Panc1 (cell line): Measurements from ENCODE around the gene IL36RN. TPM values are rescaled to one million over a fixed set of nuclear protein-coding genes. Genes with fewer than 3 reads are reported as not detected.
A peak's percentile ranks its signal among the peaks of the same experiment; 100 is the strongest.

Experiments used
- ATAC-seq: fragments of 200-7000 bp; cut with Tn5 transposase; 2 replicates; pipeline ENCODE4 v1.9.1; 2020; ENCODE audit warnings: mild to moderate bottlenecking, moderate library complexity
- BruUV-seq: library from RNA; stranded (reverse); fragments of 400-500 nt; replicated peaks from 2 replicates; lab custom pipeline; 2021; lab: Mats Ljungman, UMichigan
- CTCF ChIA-PET: fragments of 300-600 bp; sonication (Branson Sonifier 250); formaldehyde crosslinking; loops from one replicate; lab custom pipeline; 2022; ENCODE audit warnings: antibody characterized with exemption; lab: Charles Lee
- POLR2A ChIA-PET: fragments of 300-600 bp; sonication (Branson Sonifier 250); formaldehyde crosslinking; loops from one replicate; lab custom pipeline; 2022; ENCODE audit warnings: antibody characterized with exemption; lab: Charles Lee
- DNase-seq: peaks from one replicate; pipeline ENCODE4 v3.0.0-alpha.2; 2010; ENCODE audit warnings: low read depth, low spot score
- H3K27ac ChIP-seq: 2 replicates; pipeline ENCODE4 v1.5.1; 2011; ENCODE audit warnings: mild to moderate bottlenecking, low read length, inconsistent platforms
- H3K27me3 ChIP-seq: fragments of 200-500 bp; sonication (Bioruptor generic); 2 replicates; pipeline ENCODE4 v1.6.0; 2014; ENCODE audit warnings: low read length, inconsistent platforms; ENCODE audit not compliant: control insufficient read depth, insufficient read depth
- H3K36me3 ChIP-seq: fragments of 200-500 bp; sonication (Bioruptor generic); 2 replicates; pipeline ENCODE4 v1.5.1; 2014; ENCODE audit warnings: inconsistent platforms, mild to moderate bottlenecking, low read length, moderate library complexity; ENCODE audit not compliant: control insufficient read depth, insufficient read depth
- H3K4me1 ChIP-seq: 2 replicates; pipeline ENCODE4 v1.5.1; 2011; ENCODE audit warnings: inconsistent platforms, mild to moderate bottlenecking, low read length, moderate library complexity; ENCODE audit not compliant: control insufficient read depth, insufficient read depth
- H3K4me3 ChIP-seq, 2 experiments: 2 replicates each; pipeline ENCODE4 v1.5.1; 2011 to 2012; ENCODE audit warnings: low read depth in 2 of 2, low read length in 2 of 2, mild to moderate bottlenecking in 2 of 2, inconsistent platforms in 1 of 2, moderate library complexity in 1 of 2
- H3K9me3 ChIP-seq: fragments of 200-500 bp; sonication (Bioruptor generic); 2 replicates; pipeline ENCODE4 v1.5.1; 2014; ENCODE audit warnings: low read depth, mild to moderate bottlenecking, inconsistent platforms, low read length, moderate library complexity; ENCODE audit not compliant: control insufficient read depth, insufficient read depth
- POLR2AphosphoS5 ChIP-seq: IDR thresholded peaks from 2 replicates; pipeline ENCODE4 v1.6.1; 2012; ENCODE audit warnings: mild to moderate bottlenecking, low read depth, low read length, moderate library complexity
- SIN3A ChIP-seq: IDR thresholded peaks from 2 replicates; pipeline ENCODE4 v1.6.1; 2012; ENCODE audit warnings: low read depth, mild to moderate bottlenecking, low read length, moderate library complexity, borderline replicate concordance; ENCODE audit not compliant: insufficient read depth
- TCF7L2 ChIP-seq: IDR thresholded peaks from 2 replicates; pipeline ENCODE4 v1.6.1; 2011; ENCODE audit warnings: mild to moderate bottlenecking, low read depth, low read length, inconsistent platforms
- in situ Hi-C: cut with HindIII; loops from 2 replicates; pipeline ENCODE4 v1.10.0; 2016; ENCODE audit warnings: low sequenced_read_pairs, low pct_unique_long_range_greater_than_20kb
- intact Hi-C: fragments of 100-400 bp; cut with micrococcal nuclease; formaldehyde crosslinking; loops from one replicate; pipeline ENCODE4 v1.10.0; 2022; ENCODE audit not compliant: unreplicated experiment
- total RNA-seq: library from RNA; stranded (reverse); gene quantifications from one replicate; pipeline ENCODE4 v1.2.1, GENCODE V29; 2021; ENCODE audit not compliant: unreplicated experiment
- TF ChIP-seq, protein P1 (sequence below), 2 experiments: IDR thresholded peaks; 2 replicates each; pipeline ENCODE4 v1.6.1; 2011 to 2012; ENCODE audit warnings: low read depth in 2 of 2, control low read depth in 1 of 2, low read length in 1 of 2, mild to moderate bottlenecking in 1 of 2, moderate library complexity in 1 of 2; ENCODE audit not compliant: insufficient read depth in 1 of 2
- TF ChIP-seq, protein P2 (sequence below): fragments of 450-650 bp; IDR thresholded peaks from 2 replicates; pipeline ENCODE4 v1.5.1; 2017; ENCODE audit warnings: mild to moderate bottlenecking

Gene IL36RN
- total RNA-seq, 1 experiment from 2014 or later: not detected

DNA sequence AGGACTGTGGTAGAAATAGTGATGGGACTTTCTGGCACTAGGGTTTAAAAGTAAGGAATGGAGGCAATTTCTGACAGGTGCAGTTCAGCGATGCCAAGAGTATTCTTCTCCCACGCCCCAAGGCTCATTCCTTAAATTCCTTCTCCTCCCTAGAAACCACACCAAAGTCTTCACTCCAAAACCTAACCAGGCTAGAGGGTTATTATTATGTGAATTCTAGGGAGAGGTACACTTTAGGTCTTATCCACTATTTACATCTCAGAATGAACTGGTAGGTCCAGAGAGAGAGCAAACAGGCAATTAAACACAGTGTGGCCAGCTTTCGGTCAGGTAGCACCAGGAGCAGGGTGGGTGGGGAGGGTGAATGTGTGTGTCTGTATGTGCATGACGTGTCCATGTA lies 20.1 kb downstream of the IL36RN start:
- Histone ChIP-seq H3K4me1 (no peaks in the 10 kb centered on the region), H3K36me3 (no peaks in the 10 kb centered on the region), H3K4me3 (no peak overlapping the region), H3K9me3 (no peaks in the 10 kb centered on the region), H3K27ac (no peak overlapping the region), H3K27me3 (0 out of 2 replicates have a peak, but pooled peaks cover 4% of the 10 kb centered on the region)
- POLR2A ChIA-PET: no interaction called here
- no peak for ATAC-seq
- in situ Hi-C loops (no loop called here), intact Hi-C loops (no loop called here)
- CTCF ChIA-PET: interaction anchor here (0.6 to 1.0 kb wide), 2 partner anchors 58 to 119 kb away, joined by 3 read pairs; no protein-coding TSS in a partner anchor
- no TSS peak for BruUV-seq
- TF ChIP-seq SIN3A: no peak
- 0 out of 2 replicates have a peak, but pooled peaks have one; percentile 24 for TF ChIP-seq TCF7L2
- TF ChIP-seq, protein P1, sequence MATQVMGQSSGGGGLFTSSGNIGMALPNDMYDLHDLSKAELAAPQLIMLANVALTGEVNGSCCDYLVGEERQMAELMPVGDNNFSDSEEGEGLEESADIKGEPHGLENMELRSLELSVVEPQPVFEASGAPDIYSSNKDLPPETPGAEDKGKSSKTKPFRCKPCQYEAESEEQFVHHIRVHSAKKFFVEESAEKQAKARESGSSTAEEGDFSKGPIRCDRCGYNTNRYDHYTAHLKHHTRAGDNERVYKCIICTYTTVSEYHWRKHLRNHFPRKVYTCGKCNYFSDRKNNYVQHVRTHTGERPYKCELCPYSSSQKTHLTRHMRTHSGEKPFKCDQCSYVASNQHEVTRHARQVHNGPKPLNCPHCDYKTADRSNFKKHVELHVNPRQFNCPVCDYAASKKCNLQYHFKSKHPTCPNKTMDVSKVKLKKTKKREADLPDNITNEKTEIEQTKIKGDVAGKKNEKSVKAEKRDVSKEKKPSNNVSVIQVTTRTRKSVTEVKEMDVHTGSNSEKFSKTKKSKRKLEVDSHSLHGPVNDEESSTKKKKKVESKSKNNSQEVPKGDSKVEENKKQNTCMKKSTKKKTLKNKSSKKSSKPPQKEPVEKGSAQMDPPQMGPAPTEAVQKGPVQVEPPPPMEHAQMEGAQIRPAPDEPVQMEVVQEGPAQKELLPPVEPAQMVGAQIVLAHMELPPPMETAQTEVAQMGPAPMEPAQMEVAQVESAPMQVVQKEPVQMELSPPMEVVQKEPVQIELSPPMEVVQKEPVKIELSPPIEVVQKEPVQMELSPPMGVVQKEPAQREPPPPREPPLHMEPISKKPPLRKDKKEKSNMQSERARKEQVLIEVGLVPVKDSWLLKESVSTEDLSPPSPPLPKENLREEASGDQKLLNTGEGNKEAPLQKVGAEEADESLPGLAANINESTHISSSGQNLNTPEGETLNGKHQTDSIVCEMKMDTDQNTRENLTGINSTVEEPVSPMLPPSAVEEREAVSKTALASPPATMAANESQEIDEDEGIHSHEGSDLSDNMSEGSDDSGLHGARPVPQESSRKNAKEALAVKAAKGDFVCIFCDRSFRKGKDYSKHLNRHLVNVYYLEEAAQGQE (IDR thresholded peaks at IDR 0.05; ENCODE audit: insufficient read depth in 1 of 2, low read depth in 2 of 2, low read length in 1 of 2): no peak
- TF ChIP-seq POLR2AphosphoS5: no peak
- no peak for DNase-seq

DNA sequence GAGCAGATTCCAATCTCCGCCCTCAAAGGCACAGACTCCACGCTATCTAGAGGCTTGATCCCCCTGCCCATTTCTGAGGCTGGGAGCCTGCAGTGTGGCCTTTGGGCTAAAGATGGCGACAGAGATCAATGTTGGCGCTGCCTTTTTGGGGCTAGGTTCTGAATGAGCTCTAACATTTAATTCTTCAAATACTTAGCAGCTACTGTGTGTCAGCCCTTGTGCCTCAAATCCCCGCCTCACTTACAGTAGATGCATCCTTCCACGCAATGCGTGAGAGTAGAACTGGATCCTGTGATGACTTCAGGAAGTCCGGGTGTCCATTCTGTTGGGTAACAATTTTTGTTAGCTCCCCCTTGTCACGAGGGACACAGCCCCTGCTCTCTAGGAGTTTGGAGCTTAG lies 21.1 kb downstream of the IL36RN start:
- BruUV-seq: no TSS peak
- in situ Hi-C loops: no loop called here

More for the DNA sequence above, 21.1 kb downstream of the IL36RN start:
- H3K4me1 ChIP-seq: no peaks in the 10 kb centered on the region
- ATAC-seq (peak; percentile 78), DNase-seq (peak; percentile 15)
- ChIA-PET POLR2A (no interaction called here), CTCF (interaction anchor here (0.7 to 1.6 kb wide), 4 partner anchors 58 to 124 kb away, joined by 3 to 12 read pairs (median 4); no protein-coding TSS in a partner anchor)
- TF ChIP-seq, protein P2, sequence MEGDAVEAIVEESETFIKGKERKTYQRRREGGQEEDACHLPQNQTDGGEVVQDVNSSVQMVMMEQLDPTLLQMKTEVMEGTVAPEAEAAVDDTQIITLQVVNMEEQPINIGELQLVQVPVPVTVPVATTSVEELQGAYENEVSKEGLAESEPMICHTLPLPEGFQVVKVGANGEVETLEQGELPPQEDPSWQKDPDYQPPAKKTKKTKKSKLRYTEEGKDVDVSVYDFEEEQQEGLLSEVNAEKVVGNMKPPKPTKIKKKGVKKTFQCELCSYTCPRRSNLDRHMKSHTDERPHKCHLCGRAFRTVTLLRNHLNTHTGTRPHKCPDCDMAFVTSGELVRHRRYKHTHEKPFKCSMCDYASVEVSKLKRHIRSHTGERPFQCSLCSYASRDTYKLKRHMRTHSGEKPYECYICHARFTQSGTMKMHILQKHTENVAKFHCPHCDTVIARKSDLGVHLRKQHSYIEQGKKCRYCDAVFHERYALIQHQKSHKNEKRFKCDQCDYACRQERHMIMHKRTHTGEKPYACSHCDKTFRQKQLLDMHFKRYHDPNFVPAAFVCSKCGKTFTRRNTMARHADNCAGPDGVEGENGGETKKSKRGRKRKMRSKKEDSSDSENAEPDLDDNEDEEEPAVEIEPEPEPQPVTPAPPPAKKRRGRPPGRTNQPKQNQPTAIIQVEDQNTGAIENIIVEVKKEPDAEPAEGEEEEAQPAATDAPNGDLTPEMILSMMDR: peak; percentile 91
- TF ChIP-seq, protein P1 (IDR thresholded peaks at IDR 0.05; ENCODE audit: insufficient read depth in 1 of 2, low read depth in 2 of 2, low read length in 1 of 2): no peak
- H3K4me3 ChIP-seq: no peak overlapping the region
- peaks cover 7% of the 10 kb centered on the region; the same call in 1 of the 2 replicates for H3K27me3 ChIP-seq
- no peaks in the 10 kb centered on the region for H3K9me3 ChIP-seq
- H3K27ac ChIP-seq: no peak overlapping the region
- no peaks in the 10 kb centered on the region for H3K36me3 ChIP-seq
- intact Hi-C loops: loop anchor here (5.0 kb wide), 1 partner anchor 122 kb away; no protein-coding TSS in a partner anchor
